Right atrium auricular region (tissue), 2 donors: ENCODE results near the gene ATP8B4. TPM values are rescaled to one million over a fixed set of nuclear protein-coding genes. Genes with fewer than 3 reads are reported as not detected.

Experiments used
- DNase-seq: peaks from one replicate; pipeline ENCODE4 v3.0.0-alpha.2; 2019; ENCODE audit warnings: low spot score
- H3K27ac ChIP-seq, 2 donors: fragments of 200-600 bp; sonication (generic); 1 replicate in 1 of 2; 2 replicates in 1 of 2; pipeline ENCODE4 v1.5.1; 2016 to 2019
- H3K27me3 ChIP-seq, 2 donors: fragments of 200-600 bp; sonication (generic); one replicate each; pipeline versions ENCODE4 v1.5.1 to v1.6.0; 2017 to 2019
- H3K36me3 ChIP-seq: fragments of 200-600 bp; sonication (generic); one replicate; pipeline ENCODE4 v1.5.1; 2016
- H3K4me1 ChIP-seq, 2 donors: fragments of 200-600 bp; sonication (generic); one replicate each; pipeline versions ENCODE4 v1.5.1 to v1.6.0; 2017 to 2019
- H3K4me3 ChIP-seq, 2 donors: fragments of 200-600 bp; sonication (generic); 1 replicate in 1 of 2; 2 replicates in 1 of 2; pipeline ENCODE4 v1.5.1; 2017 to 2019; ENCODE audit warnings: mild to moderate bottlenecking in 1 of 2, moderate library complexity in 1 of 2
- H3K9me3 ChIP-seq, 2 donors: fragments of 200-600 bp; sonication (generic); one replicate each; pipeline ENCODE4 v1.5.1; 2019
- total RNA-seq, 2 donors: library from RNA; depleted of rRNA; stranded (reverse); fragments of >200 nt; gene quantifications; one replicate each; pipeline ENCODE4 v1.1.0, GENCODE V29; 2016
- TF ChIP-seq, protein P1 (sequence below), 2 donors: fragments of 200-600 bp; sonication (generic); IDR thresholded peaks; one replicate each; pipeline ENCODE4 v1.5.1; 2019; ENCODE audit warnings: antibody characterized with exemption in 2 of 2

ATP8B4 gene
- total RNA-seq, 2 donors from 2014 or later = 2.0 to 2.5 TPM

DNA sequence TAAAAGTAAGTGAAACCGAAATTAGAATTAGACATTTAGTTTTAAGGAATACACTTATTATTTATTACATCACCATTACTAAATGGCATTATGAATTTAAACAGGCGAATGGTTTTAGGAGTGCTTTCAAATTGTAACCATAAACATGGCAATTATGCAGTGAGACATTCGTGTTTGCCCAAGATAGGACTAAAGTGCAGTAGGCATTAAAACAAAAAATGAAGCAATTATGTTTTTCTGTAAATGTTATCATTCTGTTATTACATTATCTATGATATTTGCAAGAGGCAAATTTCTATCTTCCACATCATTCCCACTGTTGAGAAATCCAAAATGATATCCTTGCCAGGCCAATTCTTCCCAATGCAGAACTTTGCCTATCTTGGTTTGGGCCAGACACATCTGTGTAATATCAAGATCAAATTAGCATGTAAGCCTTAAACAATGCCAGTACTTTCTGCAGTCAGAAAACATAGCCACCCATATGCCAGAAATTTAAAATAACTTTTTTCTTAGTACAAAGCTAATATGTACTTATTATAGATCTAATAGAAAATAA, 156.9 kb downstream of the ATP8B4 start:
- no peak overlapping the region for H3K4me3 ChIP-seq
- DNase-seq = no peak
- H3K27me3 ChIP-seq = no peaks in the 10 kb centered on the region
- no peaks in the 10 kb centered on the region for H3K36me3 ChIP-seq
- TF ChIP-seq, protein P1, sequence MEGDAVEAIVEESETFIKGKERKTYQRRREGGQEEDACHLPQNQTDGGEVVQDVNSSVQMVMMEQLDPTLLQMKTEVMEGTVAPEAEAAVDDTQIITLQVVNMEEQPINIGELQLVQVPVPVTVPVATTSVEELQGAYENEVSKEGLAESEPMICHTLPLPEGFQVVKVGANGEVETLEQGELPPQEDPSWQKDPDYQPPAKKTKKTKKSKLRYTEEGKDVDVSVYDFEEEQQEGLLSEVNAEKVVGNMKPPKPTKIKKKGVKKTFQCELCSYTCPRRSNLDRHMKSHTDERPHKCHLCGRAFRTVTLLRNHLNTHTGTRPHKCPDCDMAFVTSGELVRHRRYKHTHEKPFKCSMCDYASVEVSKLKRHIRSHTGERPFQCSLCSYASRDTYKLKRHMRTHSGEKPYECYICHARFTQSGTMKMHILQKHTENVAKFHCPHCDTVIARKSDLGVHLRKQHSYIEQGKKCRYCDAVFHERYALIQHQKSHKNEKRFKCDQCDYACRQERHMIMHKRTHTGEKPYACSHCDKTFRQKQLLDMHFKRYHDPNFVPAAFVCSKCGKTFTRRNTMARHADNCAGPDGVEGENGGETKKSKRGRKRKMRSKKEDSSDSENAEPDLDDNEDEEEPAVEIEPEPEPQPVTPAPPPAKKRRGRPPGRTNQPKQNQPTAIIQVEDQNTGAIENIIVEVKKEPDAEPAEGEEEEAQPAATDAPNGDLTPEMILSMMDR (IDR thresholded peaks at IDR 0.05) = no peak
- H3K27ac ChIP-seq = no peak overlapping the region
- peaks cover 0 to 19% of the 10 kb centered on the region in 2 donors for H3K9me3 ChIP-seq
- H3K4me1 ChIP-seq = no peaks in the 10 kb centered on the region

DNA sequence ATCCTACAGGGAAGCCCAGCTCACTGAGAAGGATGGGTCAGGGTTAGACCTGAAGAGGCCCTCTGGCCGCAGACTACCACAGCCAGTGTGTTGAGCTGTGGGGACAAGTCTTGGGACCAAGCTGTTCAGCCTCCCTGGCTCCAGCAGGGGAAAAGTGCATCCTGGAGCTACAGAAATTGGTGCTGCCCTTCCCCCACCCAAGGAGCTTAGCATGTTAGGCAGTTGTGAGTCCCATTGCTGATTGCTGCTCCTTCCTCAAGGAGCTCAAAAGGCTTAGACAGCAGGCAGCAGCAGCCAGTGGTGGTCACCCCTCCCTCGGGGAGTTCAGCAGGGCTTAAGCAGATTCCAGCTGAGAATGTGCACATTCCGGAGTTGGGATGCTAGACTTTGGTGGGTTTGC, 165.6 kb downstream of the ATP8B4 start:
- no peak overlapping the region for H3K4me3 ChIP-seq
- no peak for DNase-seq
- peaks cover 0 to 11% of the 10 kb centered on the region in 2 donors for H3K9me3 ChIP-seq
- H3K4me1 ChIP-seq = no peaks in the 10 kb centered on the region
- H3K36me3 ChIP-seq = no peaks in the 10 kb centered on the region
- H3K27ac ChIP-seq = no peak overlapping the region
- H3K27me3 ChIP-seq = no peaks in the 10 kb centered on the region
- TF ChIP-seq, protein P1 (IDR thresholded peaks at IDR 0.05) = no peak

DNA sequence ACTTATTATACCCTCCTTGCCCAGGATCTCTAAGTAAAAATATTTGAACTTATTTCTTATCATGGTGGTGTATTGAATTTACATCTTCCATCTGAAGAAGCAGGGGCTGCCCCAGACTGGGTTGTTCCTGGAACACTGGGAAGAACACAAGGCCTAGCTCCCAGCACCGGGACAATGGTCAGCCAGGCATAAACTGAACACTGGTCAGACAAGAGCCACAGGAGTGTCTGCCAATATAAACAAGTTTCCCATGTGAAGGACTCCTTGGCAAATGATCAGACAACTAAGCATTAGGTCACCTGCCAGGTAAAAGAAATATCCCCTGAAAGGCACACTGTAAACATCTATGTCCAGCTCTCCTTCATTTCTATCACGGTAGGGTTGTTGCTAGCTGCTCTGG, 172.4 kb downstream of the ATP8B4 start:
- TF ChIP-seq, protein P1 (IDR thresholded peaks at IDR 0.05) = no peak
- peaks cover 0 to 48% of the 10 kb centered on the region in 2 donors for H3K9me3 ChIP-seq
- DNase-seq = no peak
- H3K4me1 ChIP-seq = no peaks in the 10 kb centered on the region
- no peaks in the 10 kb centered on the region for H3K27me3 ChIP-seq
- no peak overlapping the region for H3K4me3 ChIP-seq
- H3K27ac ChIP-seq = no peak overlapping the region
- H3K36me3 ChIP-seq = no peaks in the 10 kb centered on the region

DNA sequence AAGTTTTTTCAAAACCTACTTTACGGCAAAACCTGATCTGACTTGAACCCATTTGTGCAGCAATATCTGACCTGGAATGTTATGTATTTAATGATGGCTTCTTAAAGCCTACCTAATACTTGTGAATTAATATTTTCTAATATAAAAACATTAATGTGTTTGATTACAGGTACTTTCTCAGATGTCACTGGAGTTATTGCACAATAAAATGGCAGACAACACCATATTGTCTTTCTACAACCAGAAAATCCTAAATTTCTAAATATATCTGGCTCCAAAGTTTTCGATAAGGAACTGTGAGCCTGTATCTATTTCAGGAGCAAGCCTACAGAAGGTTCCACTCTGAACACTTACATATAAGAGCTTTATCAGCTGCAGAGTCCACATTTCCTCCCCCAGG, 184.5 kb downstream of the ATP8B4 start:
- Histone ChIP-seq H3K4me3 (no peak overlapping the region), H3K27ac (peak overlapping the region in 1 of 2 donors; percentile 32), H3K4me1 (peaks cover 0 to 13% of the 10 kb centered on the region in 2 donors), H3K9me3 (no peaks in the 10 kb centered on the region), H3K27me3 (no peaks in the 10 kb centered on the region), H3K36me3 (no peaks in the 10 kb centered on the region)
- TF ChIP-seq, protein P1 (IDR thresholded peaks at IDR 0.05) = no peak
- no peak for DNase-seq

DNA sequence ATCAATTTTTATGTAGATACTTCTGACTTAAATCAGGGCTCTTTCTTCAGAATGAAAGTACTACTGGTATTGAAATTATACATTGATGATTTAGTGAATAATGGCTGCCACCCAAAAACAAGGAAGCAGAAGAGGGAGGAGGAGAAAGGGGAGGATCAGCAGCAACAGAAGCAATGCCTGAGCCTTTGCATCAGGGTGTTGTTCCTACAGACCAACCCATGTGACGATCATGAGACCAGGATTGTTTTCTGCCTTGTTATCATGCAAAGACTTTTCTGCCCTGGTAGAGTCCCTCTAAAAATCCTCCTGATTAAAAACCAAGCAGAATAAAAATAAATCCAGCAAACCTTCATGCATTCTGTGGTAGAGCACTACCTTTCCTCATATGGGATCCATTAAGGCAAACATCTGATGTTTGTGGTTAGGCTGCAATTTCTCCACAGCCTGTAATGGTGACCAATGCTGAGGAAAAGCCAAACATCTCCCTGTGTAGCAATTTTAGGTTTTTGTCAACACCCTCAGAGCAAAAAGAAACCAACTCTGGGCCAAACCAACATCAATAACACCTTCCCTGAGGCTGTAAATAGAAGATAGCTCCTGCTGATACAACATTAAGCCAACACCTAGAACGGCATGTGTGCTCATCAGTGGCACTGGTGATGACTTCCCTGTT, 191.7 kb downstream of the ATP8B4 start:
- TF ChIP-seq, protein P1 (IDR thresholded peaks at IDR 0.05) = no peak
- Histone ChIP-seq H3K4me1 (no peaks in the 10 kb centered on the region), H3K36me3 (no peaks in the 10 kb centered on the region), H3K4me3 (no peak overlapping the region), H3K27ac (peak overlapping the region in 1 of 2 donors; percentile 61), H3K27me3 (no peaks in the 10 kb centered on the region), H3K9me3 (no peaks in the 10 kb centered on the region)
- DNase-seq = no peak
